CD8-positive, alpha-beta memory T cell (primary cell): ENCODE results near the gene LAIR2. TPM values are rescaled to one million over a fixed set of nuclear protein-coding genes. Genes with fewer than 3 reads are reported as not detected.

Experiments
- CTCF ChIA-PET: fragments of 350-600 bp; sonication (Branson Sonifier 250); formaldehyde crosslinking; loops from one replicate; lab custom pipeline; 2021; ENCODE audit warnings: antibody characterized with exemption; lab: Charles Lee
- POLR2A ChIA-PET: fragments of 350-600 bp; sonication (Branson Sonifier 250); formaldehyde crosslinking; loops from one replicate; lab custom pipeline; 2021; ENCODE audit warnings: antibody characterized with exemption; lab: Charles Lee
- DNase-seq, 5 donors: peaks; one replicate each; pipeline versions ENCODE4 v3.0.0 to v3.0.0-alpha.2; 2020 to 2022; ENCODE audit warnings: mixed read lengths in 1 of 5
- H3K27ac ChIP-seq: one replicate; pipeline ENCODE4 v1.7.0; 2013; ENCODE audit warnings: low read depth, mild to moderate bottlenecking, low read length, moderate library complexity
- H3K27me3 ChIP-seq: 2 replicates; pipeline ENCODE4 v1.7.0; 2013; ENCODE audit warnings: low read length, mild to moderate bottlenecking; ENCODE audit not compliant: insufficient read depth, poor library complexity, severe bottlenecking
- H3K36me3 ChIP-seq: 2 replicates; pipeline ENCODE4 v1.7.0; 2013; ENCODE audit warnings: mild to moderate bottlenecking, low read length, moderate library complexity; ENCODE audit not compliant: insufficient read depth
- H3K4me1 ChIP-seq: 2 replicates; pipeline ENCODE4 v1.7.0; 2013; ENCODE audit warnings: mild to moderate bottlenecking, low read length, moderate library complexity; ENCODE audit not compliant: insufficient read depth
- H3K4me3 ChIP-seq: 2 replicates; pipeline ENCODE4 v1.7.0; 2013; ENCODE audit warnings: mild to moderate bottlenecking, low read length
- H3K9me3 ChIP-seq: 2 replicates; pipeline ENCODE4 v1.7.0; 2013; ENCODE audit warnings: mild to moderate bottlenecking, low read length
- H3K27ac Mint-ChIP-seq, 8 donors: one replicate each; pipeline ENCODE4 v1.8.0; 2020 to 2021; ENCODE audit warnings: mixed read lengths in 8 of 8, mild to moderate bottlenecking in 6 of 8, inconsistent platforms in 3 of 8, moderate library complexity in 3 of 8
- H3K27me3 Mint-ChIP-seq, 2 donors: one replicate each; pipeline ENCODE4 v1.8.0; 2020 to 2021; ENCODE audit warnings: mixed read lengths in 2 of 2, mild to moderate bottlenecking in 1 of 2, moderate library complexity in 1 of 2
- H3K36me3 Mint-ChIP-seq, 3 donors: one replicate each; pipeline ENCODE4 v1.8.0; 2020 to 2021; ENCODE audit warnings: mixed read lengths in 3 of 3, inconsistent platforms in 1 of 3, mild to moderate bottlenecking in 1 of 3
- H3K4me1 Mint-ChIP-seq, 3 donors: one replicate each; pipeline ENCODE4 v1.8.0; 2020 to 2021; ENCODE audit warnings: mixed read lengths in 3 of 3, inconsistent platforms in 1 of 3, mild to moderate bottlenecking in 1 of 3
- H3K4me3 Mint-ChIP-seq, 7 donors: one replicate each; pipeline ENCODE4 v1.8.0; 2020 to 2021; ENCODE audit warnings: mixed read lengths in 7 of 7, mild to moderate bottlenecking in 6 of 7, moderate library complexity in 4 of 7, inconsistent platforms in 2 of 7
- H3K9me3 Mint-ChIP-seq, 5 donors: one replicate each; pipeline ENCODE4 v1.8.0; 2020 to 2022; ENCODE audit warnings: mixed read lengths in 5 of 5, mild to moderate bottlenecking in 3 of 5, moderate library complexity in 2 of 5, inconsistent platforms in 1 of 5
- polyA plus RNA-seq: library from polyadenylated mRNA; unstranded; fragments of 300-500 nt; fragmentation: Illumina TruSeq; gene quantifications from one replicate; pipeline ENCODE4 v1.2.3, GENCODE V29; 2021
- total RNA-seq, 2 experiments: library from RNA; stranded (reverse); gene quantifications; one replicate each; pipeline ENCODE4 v1.2.3, GENCODE V29; 2021

Gene LAIR2, protein sequence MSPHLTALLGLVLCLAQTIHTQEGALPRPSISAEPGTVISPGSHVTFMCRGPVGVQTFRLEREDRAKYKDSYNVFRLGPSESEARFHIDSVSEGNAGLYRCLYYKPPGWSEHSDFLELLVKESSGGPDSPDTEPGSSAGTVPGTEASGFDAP
- total RNA-seq (1 to 10 TPM; 1.4 TPM), polyA plus RNA-seq (31.6 TPM)

GRCh38 chr19:54502518-54503048 lies at the start of gene LAIR2:
LAIR2 (plus strand) TSS chr19:54502831; CDS start chr19:54502919, 88 bp downstream.
- H3K4me3 ChIP-seq = no peak within 1 kb of the TSS
- no peak within 1 kb of the TSS for H3K27ac ChIP-seq
- peak within 1 kb of the TSS in 1 of 8 donors; percentile 18 for H3K27ac Mint-ChIP-seq
- peaks cover 20 to 39% of the 10 kb centered on the region in 2 donors for H3K27me3 Mint-ChIP-seq
- CTCF ChIA-PET = no interaction called here
- peaks cover 16% of the 10 kb centered on the region for H3K4me1 ChIP-seq
- peaks cover 0 to 2% (median 0%) of the 10 kb centered on the region in 5 donors for H3K9me3 Mint-ChIP-seq
- no peak for DNase-seq
- no peaks in the 10 kb centered on the region for H3K9me3 ChIP-seq
- H3K36me3 ChIP-seq = no peaks in the 10 kb centered on the region
- no peaks in the 10 kb centered on the region for H3K27me3 ChIP-seq
- H3K36me3 Mint-ChIP-seq = peaks cover 0 to 3% (median 0%) of the 10 kb centered on the region in 3 donors
- POLR2A ChIA-PET = no interaction called here
- peak within 1 kb of the TSS in 3 of 7 donors; percentile 13 to 54 (median 13) for H3K4me3 Mint-ChIP-seq
- H3K4me1 Mint-ChIP-seq = peaks cover 39 to 40% (median 39%) of the 10 kb centered on the region in 3 donors

DNA sequence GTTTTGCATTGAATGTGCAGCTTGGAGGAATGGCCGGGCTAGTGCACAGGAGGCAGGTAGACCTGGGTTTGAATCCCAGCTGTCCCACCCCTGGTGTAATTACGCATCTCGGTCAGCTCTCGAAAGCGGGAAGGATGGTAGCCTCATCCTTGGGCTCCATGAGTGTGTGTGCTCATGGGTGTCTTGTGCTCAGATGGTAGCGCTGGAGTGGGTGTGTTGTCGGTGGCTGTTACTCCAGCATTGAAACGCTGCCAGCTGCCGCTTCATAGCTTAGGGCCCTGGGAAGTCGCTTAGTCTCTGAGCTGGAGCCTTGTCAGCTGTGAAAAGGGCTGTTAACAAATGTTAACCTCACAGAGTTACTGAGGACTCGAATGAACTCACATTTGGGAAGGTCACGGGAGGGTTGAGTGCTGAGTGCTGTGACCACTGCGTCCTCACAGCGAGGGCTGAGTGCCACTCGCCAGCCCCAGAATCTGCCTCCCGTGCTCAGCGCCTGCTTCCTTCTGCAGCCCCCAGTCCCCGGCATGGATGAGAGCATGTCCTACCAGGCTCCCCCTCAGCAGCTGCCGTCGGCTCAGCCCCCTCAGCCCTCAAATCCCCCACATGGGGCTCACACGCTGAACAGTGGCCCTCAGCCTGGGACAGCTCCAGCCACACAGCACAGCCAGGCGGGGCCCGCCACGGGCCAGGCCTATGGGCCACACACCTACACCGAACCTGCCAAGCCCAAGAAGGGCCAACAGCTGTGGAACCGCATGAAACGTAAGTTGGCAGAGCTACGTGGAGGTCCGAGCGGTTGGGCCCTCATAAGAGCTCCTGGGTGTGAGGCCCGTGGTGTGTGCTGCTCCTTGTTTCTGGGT lies 48.5 kb upstream of the LAIR2 start:
- peaks cover 0 to 3% of the 10 kb centered on the region in 2 donors for H3K27me3 Mint-ChIP-seq
- Histone ChIP-seq H3K27ac (no peak overlapping the region), H3K36me3 (peaks cover 83% of the 10 kb centered on the region), H3K9me3 (no peaks in the 10 kb centered on the region), H3K4me1 (peaks cover 24% of the 10 kb centered on the region), H3K27me3 (no peaks in the 10 kb centered on the region), H3K4me3 (no peak overlapping the region)
- H3K27ac Mint-ChIP-seq = peak overlapping the region in 1 of 8 donors; percentile 98
- DNase-seq = no peak
- peaks cover 38 to 52% (median 42%) of the 10 kb centered on the region in 3 donors for H3K4me1 Mint-ChIP-seq
- ChIA-PET POLR2A (no interaction called here), CTCF (interaction anchor here (1.3 to 1.6 kb wide), 2 partner anchors 8 to 24 kb away, joined by 3 to 9 read pairs; partner anchors contain the start of gene LENG9)
- no peaks in the 10 kb centered on the region for H3K9me3 Mint-ChIP-seq
- peak overlapping the region in 1 of 7 donors; percentile 89 for H3K4me3 Mint-ChIP-seq
- H3K36me3 Mint-ChIP-seq = peaks cover 8 to 93% (median 13%) of the 10 kb centered on the region in 3 donors

GRCh38 chr19:54454781-54455675 lies 47.6 kb upstream of the LAIR2 start:
- Histone ChIP-seq H3K4me1 (peaks cover 21% of the 10 kb centered on the region), H3K27me3 (no peaks in the 10 kb centered on the region), H3K4me3 (no peak overlapping the region), H3K36me3 (peaks cover 92% of the 10 kb centered on the region), H3K9me3 (no peaks in the 10 kb centered on the region), H3K27ac (no peak overlapping the region)
- Mint-ChIP-seq H3K4me1 (peaks cover 37 to 53% (median 45%) of the 10 kb centered on the region in 3 donors), H3K27me3 (peaks cover 0 to 4% of the 10 kb centered on the region in 2 donors), H3K4me3 (peak overlapping the region in 1 of 7 donors; percentile 42), H3K9me3 (no peaks in the 10 kb centered on the region), H3K36me3 (peaks cover 8 to 96% (median 13%) of the 10 kb centered on the region in 3 donors), H3K27ac (peak overlapping the region in 1 of 8 donors; percentile 42)
- ChIA-PET CTCF (no interaction called here), POLR2A (interaction anchor here (0.6 kb wide), 2 partner anchors 8 to 90 kb away, joined by 3 to 4 read pairs; partner anchors contain the start of gene LENG9)
- no peak for DNase-seq

GRCh38 chr19:54455786-54456422 lies 46.7 kb upstream of the LAIR2 start:
- POLR2A ChIA-PET = interaction anchor here (0.6 kb wide), 1 partner anchor 7 kb away, joined by 3 read pairs; the partner anchor contains the start of gene LENG9
- DNase-seq = no peak

GRCh38 chr19:54456423-54457373 lies 45.9 kb upstream of the LAIR2 start:
- ChIA-PET CTCF (no interaction called here), POLR2A (no interaction called here)
- Histone ChIP-seq H3K9me3 (no peaks in the 10 kb centered on the region), H3K36me3 (peaks cover 87% of the 10 kb centered on the region), H3K27me3 (no peaks in the 10 kb centered on the region), H3K4me1 (peaks cover 4% of the 10 kb centered on the region), H3K4me3 (no peak overlapping the region), H3K27ac (no peak overlapping the region)
- DNase-seq = no peak
- Mint-ChIP-seq H3K36me3 (peaks cover 6 to 94% (median 13%) of the 10 kb centered on the region in 3 donors), H3K4me1 (peaks cover 23 to 42% (median 29%) of the 10 kb centered on the region in 3 donors), H3K4me3 (peak overlapping the region in 1 of 7 donors; percentile 24), H3K9me3 (no peaks in the 10 kb centered on the region), H3K27me3 (peaks cover 0 to 1% of the 10 kb centered on the region in 2 donors), H3K27ac (peak overlapping the region in 1 of 8 donors; percentile 95)

More at GRCh38 chr19:54455786-54456422, 46.7 kb upstream of the LAIR2 start:
- H3K27ac Mint-ChIP-seq = peak overlapping the region in 1 of 8 donors; percentile 95
- Histone ChIP-seq H3K27me3 (no peaks in the 10 kb centered on the region), H3K27ac (no peak overlapping the region), H3K4me3 (no peak overlapping the region), H3K36me3 (peaks cover 92% of the 10 kb centered on the region), H3K9me3 (no peaks in the 10 kb centered on the region), H3K4me1 (peaks cover 12% of the 10 kb centered on the region)
- peaks cover 30 to 45% (median 37%) of the 10 kb centered on the region in 3 donors for H3K4me1 Mint-ChIP-seq
- peaks cover 0 to 1% of the 10 kb centered on the region in 2 donors for H3K27me3 Mint-ChIP-seq
- CTCF ChIA-PET = no interaction called here
- H3K4me3 Mint-ChIP-seq = peak overlapping the region in 1 of 7 donors; percentile 24
- H3K36me3 Mint-ChIP-seq = peaks cover 7 to 94% (median 13%) of the 10 kb centered on the region in 3 donors
- no peaks in the 10 kb centered on the region for H3K9me3 Mint-ChIP-seq

GRCh38 chr19:54457773-54458647 lies 44.6 kb upstream of the LAIR2 start:
- peaks cover 0 to 1% of the 10 kb centered on the region in 2 donors for H3K27me3 Mint-ChIP-seq
- Histone ChIP-seq H3K4me3 (no peak overlapping the region), H3K4me1 (peaks cover 8% of the 10 kb centered on the region), H3K27ac (no peak overlapping the region), H3K27me3 (no peaks in the 10 kb centered on the region), H3K9me3 (no peaks in the 10 kb centered on the region), H3K36me3 (peaks cover 79% of the 10 kb centered on the region)
- H3K4me1 Mint-ChIP-seq = peaks cover 23 to 37% (median 25%) of the 10 kb centered on the region in 3 donors
- H3K36me3 Mint-ChIP-seq = peaks cover 6 to 85% (median 12%) of the 10 kb centered on the region in 3 donors
- peak overlapping the region in 4 of 8 donors; percentile 42 to 95 (median 66) for H3K27ac Mint-ChIP-seq
- peak overlapping the region in 2 of 7 donors; percentile 41 to 81 for H3K4me3 Mint-ChIP-seq
- CTCF ChIA-PET = interaction anchor here (1.3 kb wide), 1 partner anchor 30 kb away, joined by 3 read pairs; no protein-coding TSS in a partner anchor
- no peak for DNase-seq
- POLR2A ChIA-PET = interaction anchor here (0.6 kb wide), 1 partner anchor 15 kb away, joined by 7 read pairs; no protein-coding TSS in a partner anchor
- H3K9me3 Mint-ChIP-seq = no peaks in the 10 kb centered on the region
